ENCODE results near the gene OR51M1.

- TF ChIP-seq POLR2AphosphoS5 (IDR thresholded peaks at IDR 0.05; ENCODE audit: insufficient read depth, low read depth, low read length) (no peak), CTCF (IDR thresholded peaks at IDR 0.05; ENCODE audit: extremely low read depth in 1 of 2, insufficient read depth in 1 of 2, low read depth in 1 of 2, low read length in 2 of 2) (no peak), MAX (IDR thresholded peaks at IDR 0.05; ENCODE audit: insufficient read depth, insufficient read length) (no peak), POLR2A (IDR thresholded peaks at IDR 0.05; ENCODE audit: low read depth, low read length) (no peak), GATA2 (IDR thresholded peaks at IDR 0.05; ENCODE audit: insufficient read depth, insufficient read length, low read depth, low read length) (no peak), EZH2 (IDR thresholded peaks at IDR 0.05; ENCODE audit: borderline replicate concordance, low read depth, low read length, severe bottlenecking) (no peak), JUN (IDR thresholded peaks at IDR 0.05; ENCODE audit: borderline replicate concordance, insufficient read depth, insufficient read length, low read depth) (no peak)
Measured at GRCh38 chr11:5394091-5394490, 10.5 kb downstream of the OR51M1 start.

All from endothelial cell of umbilical vein (primary cell).